Neural cell (in vitro differentiated cells): Measurements from ENCODE around the gene GORASP2. TPM values are rescaled to one million over a fixed set of nuclear protein-coding genes. Genes with fewer than 3 reads are reported as not detected.
A peak's percentile ranks its signal among the peaks of the same experiment; 100 is the strongest.
"Not testable (repeated sequence)": the region's sequence is repeated elsewhere in the genome, so short reads cannot be mapped to it uniquely, and the experiment has no call there.

Experiments used
- H2AFZ ChIP-seq: fragments of 200-600, 300-800 bp; sonication (generic), shearing (Covaris generic); 2 replicates; pipeline ENCODE4 v1.6.0; 2014; ENCODE audit warnings: low read depth, mild to moderate bottlenecking, antibody characterized with exemption, low read length, moderate library complexity
- H3F3A ChIP-seq: fragments of 200-600 bp; shearing (Covaris generic); 2 replicates; pipeline ENCODE4 v1.6.1; 2016; ENCODE audit warnings: mild to moderate bottlenecking, moderate library complexity, mixed read lengths, antibody characterized with exemption, low read length; ENCODE audit not compliant: insufficient read depth, poor library complexity, severe bottlenecking
- H3K27ac ChIP-seq: fragments of 200-600, 300-800 bp; sonication (generic), shearing (Covaris generic); 2 replicates; pipeline ENCODE4 v1.5.1; 2014; ENCODE audit warnings: mild to moderate bottlenecking, low read length, moderate library complexity
- H3K27me3 ChIP-seq: fragments of 300-800, 200-600 bp; sonication (generic), shearing (Covaris generic); 2 replicates; pipeline ENCODE4 v1.6.0; 2014; ENCODE audit warnings: mild to moderate bottlenecking, low read depth, low read length, moderate library complexity; ENCODE audit not compliant: insufficient read depth
- H3K36me3 ChIP-seq: fragments of 300-800, 200-600 bp; sonication (generic), shearing (Covaris generic); 2 replicates; pipeline ENCODE4 v1.5.1; 2014; ENCODE audit warnings: mild to moderate bottlenecking, antibody characterized with exemption, low read length, moderate library complexity; ENCODE audit not compliant: insufficient read depth
- H3K4me2 ChIP-seq: fragments of 300-800, 200-600 bp; sonication (generic), shearing (Covaris generic); 2 replicates; pipeline ENCODE4 v1.6.0; 2014; ENCODE audit warnings: mild to moderate bottlenecking, low read length
- H3K4me3 ChIP-seq: fragments of 300-800, 200-600 bp; sonication (generic), shearing (Covaris generic); 2 replicates; pipeline ENCODE4 v1.5.1; 2014; ENCODE audit warnings: mild to moderate bottlenecking, low read length, moderate library complexity
- H3K79me2 ChIP-seq: fragments of 200-600 bp; shearing (Covaris generic); replicated peaks from 2 replicates; pipeline ENCODE4 v1.6.0; 2014; ENCODE audit warnings: mild to moderate bottlenecking, low read length, moderate library complexity; ENCODE audit not compliant: insufficient read depth
- H3K9ac ChIP-seq: fragments of 300-800, 200-600 bp; sonication (generic), shearing (Covaris generic); 2 replicates; pipeline ENCODE4 v1.6.1; 2016; ENCODE audit warnings: mild to moderate bottlenecking, low read length, mixed read lengths
- H3K9me2 ChIP-seq: fragments of 200-600 bp; shearing (Covaris generic); 2 replicates; pipeline ENCODE4 v1.6.1; 2016; ENCODE audit warnings: mild to moderate bottlenecking, low read length, mixed read lengths; ENCODE audit not compliant: insufficient read depth
- H3K9me3 ChIP-seq: fragments of 200-600, 300-800 bp; sonication (generic), shearing (Covaris generic); 2 replicates; pipeline ENCODE4 v1.6.1; 2016; ENCODE audit warnings: mild to moderate bottlenecking, mixed run types, low read length, moderate library complexity, mixed read lengths
- H4K20me1 ChIP-seq: fragments of 200-600 bp; shearing (Covaris generic); 2 replicates; pipeline ENCODE4 v1.6.1; 2016; ENCODE audit warnings: mild to moderate bottlenecking, mixed run types; ENCODE audit not compliant: insufficient read depth
- EP300 ChIP-seq: fragments of 450-650 bp; conservative IDR thresholded peaks from 2 replicates; pipeline ENCODE4 v1.6.1; 2014; ENCODE audit warnings: antibody characterized with exemption, mild to moderate bottlenecking, moderate library complexity; ENCODE audit not compliant: poor library complexity, severe bottlenecking
- EZH2 ChIP-seq: fragments of 200-600, 300-800 bp; shearing (Covaris generic), sonication (generic); IDR thresholded peaks from 2 replicates; pipeline ENCODE4 v1.6.1; 2014; ENCODE audit warnings: antibody characterized with exemption, low read length, borderline replicate concordance, mild to moderate bottlenecking; ENCODE audit not compliant: insufficient read depth, poor library complexity, severe bottlenecking
- MXI1 ChIP-seq: fragments of 450-650 bp; conservative IDR thresholded peaks from 2 replicates; pipeline ENCODE4 v1.6.1; 2014; ENCODE audit warnings: antibody characterized with exemption, mild to moderate bottlenecking; ENCODE audit not compliant: poor library complexity, severe bottlenecking
- POLR2AphosphoS5 ChIP-seq: IDR thresholded peaks from 2 replicates; pipeline ENCODE4 v1.6.1; 2012
- RAD21 ChIP-seq: fragments of 450-650 bp; conservative IDR thresholded peaks from 2 replicates; pipeline ENCODE4 v1.6.1; 2014; ENCODE audit warnings: antibody characterized with exemption, mild to moderate bottlenecking, moderate library complexity
- SMC3 ChIP-seq: fragments of 450-650 bp; conservative IDR thresholded peaks from 2 replicates; pipeline ENCODE4 v1.6.1; 2014; ENCODE audit warnings: antibody characterized with exemption, mild to moderate bottlenecking, moderate library complexity; ENCODE audit not compliant: poor library complexity
- TAF1 ChIP-seq: IDR thresholded peaks from 2 replicates; pipeline ENCODE4 v1.6.1; 2012; ENCODE audit warnings: low read depth
- polyA plus RNA-seq: library from polyadenylated mRNA; depleted of rRNA; stranded (reverse); fragments of >200 nt; gene quantifications from 2 replicates; pipeline ENCODE4 v1.2.3, GENCODE V29; 2014
- TF ChIP-seq, protein P1 (sequence below): fragments of 450-650 bp; IDR thresholded peaks from 2 replicates; pipeline ENCODE4 v1.5.1; 2014; ENCODE audit warnings: antibody characterized with exemption, mild to moderate bottlenecking, moderate library complexity; ENCODE audit not compliant: poor library complexity, severe bottlenecking
- TF ChIP-seq, protein P2 (sequence below): IDR thresholded peaks from 2 replicates; pipeline ENCODE4 v1.6.1; 2012; ENCODE audit warnings: borderline replicate concordance

GORASP2 gene
- polyA plus RNA-seq, 1 donor from 2014 or later = 20.4 TPM

DNA sequence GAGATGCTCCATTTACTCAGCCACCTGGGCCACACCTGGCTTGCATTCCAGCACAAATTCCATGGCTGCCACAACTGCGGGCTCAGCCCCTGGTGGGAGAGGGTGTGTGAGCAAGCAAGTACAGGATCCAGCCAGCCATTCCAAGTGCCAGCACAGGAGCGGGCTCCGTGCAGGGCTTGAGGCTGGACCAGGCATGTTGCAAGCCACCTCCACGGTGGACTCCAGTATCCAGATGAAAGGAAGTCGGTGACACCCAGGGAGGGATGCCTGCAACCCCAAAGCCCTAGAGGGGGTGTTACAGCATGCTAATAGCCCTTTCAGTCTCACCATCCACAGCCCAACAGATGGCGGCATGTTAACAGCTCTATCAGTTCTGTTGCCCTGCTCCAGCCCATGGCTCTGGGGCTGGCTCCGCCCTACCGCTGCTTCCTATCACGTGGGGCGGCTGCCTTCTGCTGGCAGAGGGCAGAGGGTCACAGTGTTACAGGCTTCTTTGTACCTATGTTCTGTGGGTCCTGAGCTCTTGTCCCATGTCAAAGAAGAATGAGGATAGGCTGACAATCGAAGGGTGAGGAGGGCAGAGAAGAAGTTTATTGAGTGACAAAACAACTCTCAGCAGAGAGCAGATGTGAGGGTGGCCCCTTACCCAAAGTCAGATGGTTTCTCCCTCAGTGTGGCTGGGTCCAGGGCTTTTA is 11.7 kb upstream of the GORASP2 start (continued):
- TF ChIP-seq TAF1 (no peak), RAD21 (no peak)

DNA sequence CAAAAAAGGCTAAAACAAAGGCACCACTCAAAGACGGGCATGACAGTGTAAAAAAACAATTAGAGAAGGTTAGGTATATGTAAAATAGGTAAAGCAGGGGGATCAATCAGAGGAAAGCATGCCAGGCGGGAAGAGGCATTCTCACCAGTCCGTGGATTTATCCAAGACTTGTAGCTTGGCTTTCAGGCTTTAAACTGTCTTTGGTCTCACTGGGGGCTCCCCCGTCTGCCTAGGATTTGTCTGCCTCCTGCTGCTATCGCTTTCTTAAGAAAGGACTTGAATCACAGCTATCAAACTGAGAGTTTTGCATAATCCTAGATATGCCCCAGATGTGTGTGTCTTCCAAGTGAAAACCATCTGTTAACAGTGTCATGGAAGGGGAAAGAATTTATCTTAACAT is 11.1 kb upstream of the GORASP2 start:
- Histone ChIP-seq H3K36me3 (no peaks in the 10 kb centered on the region), H4K20me1 (no peaks in the 10 kb centered on the region), H3K27ac (no peak overlapping the region), H2AFZ (no peak overlapping the region), H3K27me3 (no peaks in the 10 kb centered on the region), H3K9ac (peak overlapping the region; percentile 42), H3K4me2 (no peak overlapping the region), H3K4me3 (peak overlapping the region; percentile 59), H3K9me2 (no peaks in the 10 kb centered on the region), H3F3A (no peaks in the 10 kb centered on the region), H3K9me3 (no peaks in the 10 kb centered on the region), H3K79me2 (no peaks in the 10 kb centered on the region)
- no peak for TF ChIP-seq EP300
- TF ChIP-seq, protein P1, sequence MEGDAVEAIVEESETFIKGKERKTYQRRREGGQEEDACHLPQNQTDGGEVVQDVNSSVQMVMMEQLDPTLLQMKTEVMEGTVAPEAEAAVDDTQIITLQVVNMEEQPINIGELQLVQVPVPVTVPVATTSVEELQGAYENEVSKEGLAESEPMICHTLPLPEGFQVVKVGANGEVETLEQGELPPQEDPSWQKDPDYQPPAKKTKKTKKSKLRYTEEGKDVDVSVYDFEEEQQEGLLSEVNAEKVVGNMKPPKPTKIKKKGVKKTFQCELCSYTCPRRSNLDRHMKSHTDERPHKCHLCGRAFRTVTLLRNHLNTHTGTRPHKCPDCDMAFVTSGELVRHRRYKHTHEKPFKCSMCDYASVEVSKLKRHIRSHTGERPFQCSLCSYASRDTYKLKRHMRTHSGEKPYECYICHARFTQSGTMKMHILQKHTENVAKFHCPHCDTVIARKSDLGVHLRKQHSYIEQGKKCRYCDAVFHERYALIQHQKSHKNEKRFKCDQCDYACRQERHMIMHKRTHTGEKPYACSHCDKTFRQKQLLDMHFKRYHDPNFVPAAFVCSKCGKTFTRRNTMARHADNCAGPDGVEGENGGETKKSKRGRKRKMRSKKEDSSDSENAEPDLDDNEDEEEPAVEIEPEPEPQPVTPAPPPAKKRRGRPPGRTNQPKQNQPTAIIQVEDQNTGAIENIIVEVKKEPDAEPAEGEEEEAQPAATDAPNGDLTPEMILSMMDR = no peak
- no peak for TF ChIP-seq POLR2AphosphoS5
- TF ChIP-seq MXI1 = no peak
- no peak for TF ChIP-seq TAF1
- TF ChIP-seq SMC3 = no peak
- TF ChIP-seq, protein P2, sequence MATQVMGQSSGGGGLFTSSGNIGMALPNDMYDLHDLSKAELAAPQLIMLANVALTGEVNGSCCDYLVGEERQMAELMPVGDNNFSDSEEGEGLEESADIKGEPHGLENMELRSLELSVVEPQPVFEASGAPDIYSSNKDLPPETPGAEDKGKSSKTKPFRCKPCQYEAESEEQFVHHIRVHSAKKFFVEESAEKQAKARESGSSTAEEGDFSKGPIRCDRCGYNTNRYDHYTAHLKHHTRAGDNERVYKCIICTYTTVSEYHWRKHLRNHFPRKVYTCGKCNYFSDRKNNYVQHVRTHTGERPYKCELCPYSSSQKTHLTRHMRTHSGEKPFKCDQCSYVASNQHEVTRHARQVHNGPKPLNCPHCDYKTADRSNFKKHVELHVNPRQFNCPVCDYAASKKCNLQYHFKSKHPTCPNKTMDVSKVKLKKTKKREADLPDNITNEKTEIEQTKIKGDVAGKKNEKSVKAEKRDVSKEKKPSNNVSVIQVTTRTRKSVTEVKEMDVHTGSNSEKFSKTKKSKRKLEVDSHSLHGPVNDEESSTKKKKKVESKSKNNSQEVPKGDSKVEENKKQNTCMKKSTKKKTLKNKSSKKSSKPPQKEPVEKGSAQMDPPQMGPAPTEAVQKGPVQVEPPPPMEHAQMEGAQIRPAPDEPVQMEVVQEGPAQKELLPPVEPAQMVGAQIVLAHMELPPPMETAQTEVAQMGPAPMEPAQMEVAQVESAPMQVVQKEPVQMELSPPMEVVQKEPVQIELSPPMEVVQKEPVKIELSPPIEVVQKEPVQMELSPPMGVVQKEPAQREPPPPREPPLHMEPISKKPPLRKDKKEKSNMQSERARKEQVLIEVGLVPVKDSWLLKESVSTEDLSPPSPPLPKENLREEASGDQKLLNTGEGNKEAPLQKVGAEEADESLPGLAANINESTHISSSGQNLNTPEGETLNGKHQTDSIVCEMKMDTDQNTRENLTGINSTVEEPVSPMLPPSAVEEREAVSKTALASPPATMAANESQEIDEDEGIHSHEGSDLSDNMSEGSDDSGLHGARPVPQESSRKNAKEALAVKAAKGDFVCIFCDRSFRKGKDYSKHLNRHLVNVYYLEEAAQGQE = no peak
- TF ChIP-seq RAD21 = no peak
- TF ChIP-seq EZH2 = no peak

DNA sequence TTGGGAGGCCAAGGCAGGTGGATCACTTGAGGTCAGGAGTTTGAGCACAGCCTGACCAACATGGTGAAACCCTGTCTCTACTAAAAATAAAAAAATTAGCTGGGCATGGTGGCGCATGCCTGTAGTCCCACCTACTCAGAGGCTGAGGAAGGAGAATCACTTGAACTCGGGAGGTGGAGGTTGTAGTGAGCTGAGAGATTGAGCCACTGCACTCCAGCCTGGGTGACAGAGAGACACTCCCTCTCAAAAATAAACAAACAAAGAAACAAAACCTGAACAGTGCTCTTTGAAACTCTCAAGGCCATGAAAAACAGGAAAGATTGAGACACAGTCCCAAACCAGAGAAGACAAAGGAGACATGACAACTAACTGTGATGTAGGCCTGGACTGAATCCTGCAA is 7.2 kb upstream of the GORASP2 start:
- not testable (repeated sequence) for H3K27ac ChIP-seq, H3F3A ChIP-seq, H3K4me2 ChIP-seq, H3K4me3 ChIP-seq, H3K9me3 ChIP-seq, H3K9ac ChIP-seq, H2AFZ ChIP-seq, H3K36me3 ChIP-seq, H4K20me1 ChIP-seq, H3K27me3 ChIP-seq, H3K9me2 ChIP-seq, H3K79me2 ChIP-seq
